GM10266 (cell line): ENCODE data around the gene TMEM132E.

Source experiments
- DNase-seq: peaks from one replicate; pipeline ENCODE4 v3.0.0; 2012; ENCODE audit errors: extremely low spot score
- TF ChIP-seq, protein P1 (sequence below): IDR thresholded peaks from 2 replicates; pipeline ENCODE4 v1.5.1; 2012; ENCODE audit warnings: mild to moderate bottlenecking, low read depth; ENCODE audit not compliant: control insufficient read depth, insufficient read depth; ENCODE audit errors: missing control alignments

The TMEM132E gene

DNA sequence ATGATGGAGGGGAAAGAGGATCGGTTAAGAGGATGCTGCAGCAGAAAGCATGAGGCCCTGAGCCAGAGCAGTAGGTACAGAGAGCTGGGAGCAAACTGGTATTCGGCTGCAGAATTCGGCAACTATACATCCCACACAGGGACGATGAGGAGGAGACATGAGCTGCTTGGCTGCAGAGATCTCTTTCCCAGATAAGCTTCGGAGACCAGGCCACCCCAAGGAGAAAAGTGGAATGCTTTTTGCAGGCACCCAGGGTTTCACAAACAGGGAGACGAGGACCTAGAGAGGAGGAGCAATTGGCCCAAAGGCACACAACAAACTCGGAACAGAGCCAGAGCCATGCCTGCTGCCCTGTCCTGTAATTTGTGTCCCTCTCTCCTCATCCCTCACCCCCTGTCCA lies 62.0 kb downstream of the TMEM132E start:
- TF ChIP-seq, protein P1, sequence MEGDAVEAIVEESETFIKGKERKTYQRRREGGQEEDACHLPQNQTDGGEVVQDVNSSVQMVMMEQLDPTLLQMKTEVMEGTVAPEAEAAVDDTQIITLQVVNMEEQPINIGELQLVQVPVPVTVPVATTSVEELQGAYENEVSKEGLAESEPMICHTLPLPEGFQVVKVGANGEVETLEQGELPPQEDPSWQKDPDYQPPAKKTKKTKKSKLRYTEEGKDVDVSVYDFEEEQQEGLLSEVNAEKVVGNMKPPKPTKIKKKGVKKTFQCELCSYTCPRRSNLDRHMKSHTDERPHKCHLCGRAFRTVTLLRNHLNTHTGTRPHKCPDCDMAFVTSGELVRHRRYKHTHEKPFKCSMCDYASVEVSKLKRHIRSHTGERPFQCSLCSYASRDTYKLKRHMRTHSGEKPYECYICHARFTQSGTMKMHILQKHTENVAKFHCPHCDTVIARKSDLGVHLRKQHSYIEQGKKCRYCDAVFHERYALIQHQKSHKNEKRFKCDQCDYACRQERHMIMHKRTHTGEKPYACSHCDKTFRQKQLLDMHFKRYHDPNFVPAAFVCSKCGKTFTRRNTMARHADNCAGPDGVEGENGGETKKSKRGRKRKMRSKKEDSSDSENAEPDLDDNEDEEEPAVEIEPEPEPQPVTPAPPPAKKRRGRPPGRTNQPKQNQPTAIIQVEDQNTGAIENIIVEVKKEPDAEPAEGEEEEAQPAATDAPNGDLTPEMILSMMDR = no peak
- no peak for DNase-seq

- TF ChIP-seq, protein P1 = no peak
- no peak for DNase-seq
These were observed 65.7 kb downstream of the TMEM132E start for GRCh38 chr17:34644941-34645550.

DNA sequence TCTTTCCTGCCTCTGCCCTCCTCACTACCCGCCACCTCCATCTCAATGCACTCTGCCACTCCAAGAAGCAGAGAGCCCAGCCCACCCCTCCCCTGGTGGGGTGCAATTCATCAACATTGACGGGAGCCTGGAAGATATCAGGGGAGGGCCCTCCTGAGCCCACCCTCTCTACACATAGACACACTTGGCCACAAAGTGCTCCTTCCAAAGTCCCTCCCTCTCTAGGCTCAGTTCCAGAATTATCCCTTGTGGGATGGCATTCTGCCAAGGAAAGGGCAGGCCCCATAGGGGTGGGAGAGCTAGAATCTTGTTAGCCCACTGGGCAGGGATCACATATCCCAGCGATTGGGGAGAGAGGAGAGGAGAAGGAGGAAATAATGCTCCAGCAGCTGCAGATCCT lies 66.2 kb downstream of the TMEM132E start:
- DNase-seq = no peak
- TF ChIP-seq, protein P1 = no peak

GRCh38 chr17:34647511-34647910 lies 68.1 kb downstream of the TMEM132E start:
- DNase-seq = no peak
- TF ChIP-seq, protein P1 = no peak

DNA sequence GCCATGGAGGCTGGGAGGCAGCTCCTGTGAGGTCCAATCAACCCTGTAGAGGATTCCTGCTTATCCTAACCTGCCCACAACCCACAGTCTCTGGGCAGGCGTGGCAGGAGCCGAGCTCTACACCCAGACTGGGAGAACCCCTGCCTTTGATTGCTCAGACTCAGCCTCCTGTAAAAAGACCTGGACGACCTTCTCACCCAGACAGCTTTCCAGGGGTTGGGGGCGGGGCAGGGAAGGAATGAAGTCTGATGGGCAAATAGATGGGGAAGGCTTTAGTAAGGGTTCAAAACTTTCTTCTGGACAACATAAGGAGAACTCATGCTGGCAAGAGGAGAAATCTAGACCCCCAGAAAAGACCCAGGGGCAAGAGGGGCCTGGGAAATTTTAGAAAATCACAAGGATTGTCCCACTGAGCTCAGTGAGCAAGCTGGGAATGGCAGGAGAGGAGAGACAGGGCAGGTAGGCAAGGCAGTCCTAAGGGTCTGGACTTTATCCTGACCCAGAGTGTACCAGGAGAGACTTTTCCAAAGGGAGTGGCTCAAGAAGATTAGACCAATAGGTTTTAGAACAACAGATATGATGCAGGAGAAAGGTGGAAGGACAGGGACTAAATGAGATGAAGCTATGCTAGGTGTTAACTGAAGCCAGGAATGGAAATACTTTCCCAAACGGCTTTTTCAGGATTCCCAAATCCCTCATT lies 70.8 kb downstream of the TMEM132E start:
- TF ChIP-seq, protein P1 = no peak
- DNase-seq = no peak

- TF ChIP-seq, protein P1 = no peak
- no peak for DNase-seq
These were observed 72.0 kb downstream of the TMEM132E start for GRCh38 chr17:34651402-34651811.

GRCh38 chr17:34652021-34652555 lies 72.7 kb downstream of the TMEM132E start:
- TF ChIP-seq, protein P1 = no peak
- DNase-seq = no peak
